ENCODE measurements around the gene SEC61A2. TPM values are rescaled to one million over a fixed set of nuclear protein-coding genes. Genes with fewer than 3 reads are reported as not detected.

Gene SEC61A2
- polyA plus RNA-seq (75.4 and 83.1 TPM in 2 replicates), polyA minus RNA-seq (68.2 and 82.7 TPM in 2 replicates)

DNA sequence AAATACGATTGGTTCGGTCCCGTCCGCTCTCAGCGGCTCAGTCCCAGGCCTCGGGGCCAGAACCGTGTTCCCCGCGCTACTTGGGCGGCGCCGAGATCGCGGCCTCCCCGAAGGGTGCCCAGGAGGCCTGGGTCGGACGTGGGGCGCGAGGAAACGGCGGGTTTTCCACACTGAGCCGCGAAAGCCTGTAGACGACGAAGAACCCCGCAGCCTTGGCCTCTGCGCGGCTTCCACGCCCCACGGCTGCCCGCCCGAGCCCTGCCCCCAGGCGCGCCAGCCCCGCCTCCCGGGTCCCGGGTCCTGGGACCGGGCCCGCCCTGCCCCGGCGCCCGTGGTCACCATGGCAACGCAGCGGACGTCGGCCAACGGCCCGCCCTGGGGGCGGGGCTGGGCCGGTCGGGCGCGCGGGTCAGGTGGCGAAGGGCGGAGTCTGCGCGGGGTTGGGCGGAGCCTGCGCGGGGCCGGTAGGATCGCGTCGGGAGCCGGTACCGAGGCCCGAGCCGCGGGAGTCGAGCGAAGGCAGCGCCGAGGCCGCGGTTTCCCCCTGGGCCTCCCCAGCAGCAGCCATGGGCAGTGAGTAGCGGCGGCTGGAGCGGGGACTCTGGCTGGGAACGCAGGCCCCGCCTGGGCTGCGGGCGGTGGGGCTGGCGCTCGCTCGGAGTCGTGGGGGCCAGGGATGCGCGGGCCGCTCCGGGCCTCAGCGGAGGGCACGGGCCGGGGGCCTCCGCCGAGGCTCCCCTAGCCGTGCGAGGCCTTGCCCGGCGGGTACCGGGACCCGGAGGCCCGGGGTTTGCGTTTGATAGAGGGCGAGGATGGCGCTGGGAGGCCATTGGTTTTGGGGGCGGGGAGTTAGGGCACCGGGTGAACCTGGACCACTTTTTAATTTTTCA is at the start of gene SEC61A2:
TSS of gene SEC61A2 (plus strand) at position 456 of the 890 bp plus-strand sequence. CDS start at position 567, 111 bp downstream.
- Histone ChIP-seq H3K79me2 (replicated peaks; ENCODE audit: insufficient read depth, low read length) (peaks cover 16% of the 10 kb centered on the region), H3K9me2 (ENCODE audit: insufficient read depth, low read length) (no peaks in the 10 kb centered on the region), H3K4me3 (ENCODE audit: low read length) (peak within 1 kb of the TSS; percentile 81), H3K27ac (ENCODE audit: low read length) (peak within 1 kb of the TSS; percentile 77), H4K20me1 (ENCODE audit: insufficient read depth) (no peaks in the 10 kb centered on the region), H3K27me3 (ENCODE audit: insufficient read depth, low read depth, low read length) (no peaks in the 10 kb centered on the region), H3K4me2 (ENCODE audit: low read length) (peak within 1 kb of the TSS; percentile 69), H3K9ac (ENCODE audit: low read length) (peak within 1 kb of the TSS; percentile 80), H3K9me3 (ENCODE audit: low read length) (no peaks in the 10 kb centered on the region), H2AFZ (ENCODE audit: low read depth, low read length) (peak within 1 kb of the TSS; percentile 69), H3F3A (ENCODE audit: insufficient read depth, low read length, poor library complexity, severe bottlenecking) (no peaks in the 10 kb centered on the region), H3K36me3 (ENCODE audit: insufficient read depth, low read length) (no peaks in the 10 kb centered on the region)
- TF ChIP-seq TAF1 (IDR thresholded peaks at IDR 0.05; ENCODE audit: low read depth) (no peak), RAD21 (conservative IDR thresholded peaks at IDR 0.05) (no peak), REST (IDR thresholded peaks at IDR 0.05; ENCODE audit: borderline replicate concordance) (peak; percentile 7), MXI1 (conservative IDR thresholded peaks at IDR 0.05; ENCODE audit: poor library complexity, severe bottlenecking) (peak; percentile 71), POLR2AphosphoS5 (IDR thresholded peaks at IDR 0.05) (peak; percentile 88), EP300 (conservative IDR thresholded peaks at IDR 0.05; ENCODE audit: poor library complexity, severe bottlenecking) (no peak), EZH2 (IDR thresholded peaks at IDR 0.05; ENCODE audit: borderline replicate concordance, insufficient read depth, low read length, poor library complexity, severe bottlenecking) (no peak), SMC3 (conservative IDR thresholded peaks at IDR 0.05; ENCODE audit: poor library complexity) (peak; percentile 26)
- TF ChIP-seq, protein P1, sequence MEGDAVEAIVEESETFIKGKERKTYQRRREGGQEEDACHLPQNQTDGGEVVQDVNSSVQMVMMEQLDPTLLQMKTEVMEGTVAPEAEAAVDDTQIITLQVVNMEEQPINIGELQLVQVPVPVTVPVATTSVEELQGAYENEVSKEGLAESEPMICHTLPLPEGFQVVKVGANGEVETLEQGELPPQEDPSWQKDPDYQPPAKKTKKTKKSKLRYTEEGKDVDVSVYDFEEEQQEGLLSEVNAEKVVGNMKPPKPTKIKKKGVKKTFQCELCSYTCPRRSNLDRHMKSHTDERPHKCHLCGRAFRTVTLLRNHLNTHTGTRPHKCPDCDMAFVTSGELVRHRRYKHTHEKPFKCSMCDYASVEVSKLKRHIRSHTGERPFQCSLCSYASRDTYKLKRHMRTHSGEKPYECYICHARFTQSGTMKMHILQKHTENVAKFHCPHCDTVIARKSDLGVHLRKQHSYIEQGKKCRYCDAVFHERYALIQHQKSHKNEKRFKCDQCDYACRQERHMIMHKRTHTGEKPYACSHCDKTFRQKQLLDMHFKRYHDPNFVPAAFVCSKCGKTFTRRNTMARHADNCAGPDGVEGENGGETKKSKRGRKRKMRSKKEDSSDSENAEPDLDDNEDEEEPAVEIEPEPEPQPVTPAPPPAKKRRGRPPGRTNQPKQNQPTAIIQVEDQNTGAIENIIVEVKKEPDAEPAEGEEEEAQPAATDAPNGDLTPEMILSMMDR (IDR thresholded peaks at IDR 0.05; ENCODE audit: poor library complexity, severe bottlenecking): no peak

DNA sequence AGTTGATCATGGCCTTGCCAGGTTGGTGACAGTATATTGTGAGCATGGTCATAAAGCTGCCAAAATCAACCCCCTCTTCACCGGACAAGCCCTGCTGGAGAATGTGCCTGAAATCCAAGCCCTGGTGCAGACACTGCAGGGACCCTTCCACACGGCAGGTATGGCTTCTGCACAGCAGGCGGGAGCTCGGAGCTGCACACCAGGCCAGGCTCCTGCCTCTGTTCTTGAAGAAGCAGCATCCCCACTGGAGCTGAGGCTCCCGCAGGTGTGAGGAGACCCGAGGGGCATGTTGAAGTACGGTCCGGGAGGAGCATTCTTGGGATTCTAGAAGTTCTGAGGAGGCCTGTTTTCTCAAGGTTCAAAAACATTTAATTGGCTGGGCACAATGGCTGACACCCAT is 48.0 kb upstream of the SEC61A2 start:
- no peaks in the 10 kb centered on the region for H3K27me3 ChIP-seq (ENCODE audit: insufficient read depth, low read depth, low read length)
- H3K9me2 ChIP-seq (ENCODE audit: insufficient read depth, low read length): no peaks in the 10 kb centered on the region
- no peak overlapping the region for H3K9ac ChIP-seq (ENCODE audit: low read length)
- no peaks in the 10 kb centered on the region for H3K9me3 ChIP-seq (ENCODE audit: low read length)
- H3K36me3 ChIP-seq (ENCODE audit: insufficient read depth, low read length): no peaks in the 10 kb centered on the region
- H2AFZ ChIP-seq (ENCODE audit: low read depth, low read length): no peak overlapping the region
- H4K20me1 ChIP-seq (ENCODE audit: insufficient read depth): no peaks in the 10 kb centered on the region
- no peaks in the 10 kb centered on the region for H3F3A ChIP-seq (ENCODE audit: insufficient read depth, low read length, poor library complexity, severe bottlenecking)
- H3K79me2 ChIP-seq (replicated peaks; ENCODE audit: insufficient read depth, low read length): no peaks in the 10 kb centered on the region
- H3K4me3 ChIP-seq (ENCODE audit: low read length): no peak overlapping the region
- TF ChIP-seq SMC3 (conservative IDR thresholded peaks at IDR 0.05; ENCODE audit: poor library complexity): no peak
- TF ChIP-seq RAD21 (conservative IDR thresholded peaks at IDR 0.05): no peak
- TF ChIP-seq, protein P1 (IDR thresholded peaks at IDR 0.05; ENCODE audit: poor library complexity, severe bottlenecking): no peak
- TF ChIP-seq POLR2AphosphoS5 (IDR thresholded peaks at IDR 0.05): no peak
- no peak for TF ChIP-seq EP300 (conservative IDR thresholded peaks at IDR 0.05; ENCODE audit: poor library complexity, severe bottlenecking)
- no peak for TF ChIP-seq MXI1 (conservative IDR thresholded peaks at IDR 0.05; ENCODE audit: poor library complexity, severe bottlenecking)
- TF ChIP-seq TAF1 (IDR thresholded peaks at IDR 0.05; ENCODE audit: low read depth): no peak
- TF ChIP-seq REST (IDR thresholded peaks at IDR 0.05; ENCODE audit: borderline replicate concordance): no peak
- TF ChIP-seq EZH2 (IDR thresholded peaks at IDR 0.05; ENCODE audit: borderline replicate concordance, insufficient read depth, low read length, poor library complexity, severe bottlenecking): no peak
- no peak overlapping the region for H3K4me2 ChIP-seq (ENCODE audit: low read length)
- H3K27ac ChIP-seq (ENCODE audit: low read length): no peak overlapping the region
